GM19328 (cell line): ENCODE results near the gene TBRG4.

Experiments
- ATAC-seq: cut with Tn5 transposase; IDR thresholded peaks from one replicate; pipeline ENCODE4 v1.9.1; 2021; ENCODE audit warnings: mild to moderate bottlenecking, moderate library complexity; ENCODE audit not compliant: unreplicated experiment

Gene TBRG4

GRCh38 chr7:45075871-45076796 is 35.4 kb downstream of the TBRG4 start:
- ATAC-seq: no peak

- ATAC-seq: no peak
These were observed 36.2 kb downstream of the TBRG4 start for GRCh38 chr7:45075355-45075644.

GRCh38 chr7:45074528-45075354 is 36.8 kb downstream of the TBRG4 start:
- ATAC-seq: no peak

GRCh38 chr7:45073786-45074527 is 37.5 kb downstream of the TBRG4 start:
- no peak for ATAC-seq

GRCh38 chr7:45073031-45073785 is 38.3 kb downstream of the TBRG4 start:
- no peak for ATAC-seq

GRCh38 chr7:45072131-45073030 is 39.1 kb downstream of the TBRG4 start:
- no peak for ATAC-seq

GRCh38 chr7:45071528-45071927 is 40.0 kb downstream of the TBRG4 start:
- no peak for ATAC-seq

GRCh38 chr7:45070254-45070642 is 41.2 kb downstream of the TBRG4 start:
- no peak for ATAC-seq

GRCh38 chr7:45069444-45070253 is 41.8 kb downstream of the TBRG4 start:
- no peak for ATAC-seq

GRCh38 chr7:45068236-45069023 is 43.1 kb downstream of the TBRG4 start:
- ATAC-seq: no peak

- no peak for ATAC-seq
These were observed 43.9 kb downstream of the TBRG4 start for GRCh38 chr7:45067582-45067981.

GRCh38 chr7:45066409-45066808 is 45.1 kb downstream of the TBRG4 start:
- no peak for ATAC-seq

- ATAC-seq: no peak
These were observed 46.2 kb downstream of the TBRG4 start for GRCh38 chr7:45065031-45065995.

GRCh38 chr7:45064047-45064725 is 47.3 kb downstream of the TBRG4 start:
- ATAC-seq: no peak

- no peak for ATAC-seq
These were observed 49.6 kb downstream of the TBRG4 start for GRCh38 chr7:45061806-45062425.

GRCh38 chr7:45061352-45061751 is 50.1 kb downstream of the TBRG4 start:
- ATAC-seq: no peak
